Colonic mucosa (tissue), 4 donors: Measurements from ENCODE around the gene KIF7. TPM values are rescaled to one million over a fixed set of nuclear protein-coding genes. Genes with fewer than 3 reads are reported as not detected.

Experiments used
- DNase-seq: peaks from one replicate; pipeline ENCODE4 v3.0.0-alpha.2; 2020
- H3K27ac ChIP-seq: fragments of 200-600 bp; one replicate; pipeline ENCODE4 v1.8.0; 2021
- H3K27me3 ChIP-seq: fragments of 200-600 bp; one replicate; pipeline ENCODE4 v1.8.0; 2021
- H3K36me3 ChIP-seq: fragments of 200-600 bp; one replicate; pipeline ENCODE4 v1.8.0; 2021
- H3K4me1 ChIP-seq: fragments of 200-600 bp; one replicate; pipeline ENCODE4 v1.8.0; 2021; ENCODE audit warnings: mild to moderate bottlenecking
- H3K4me3 ChIP-seq: fragments of 200-600 bp; one replicate; pipeline ENCODE4 v1.8.0; 2021
- H3K9ac ChIP-seq, 2 donors: one replicate each; pipeline ENCODE4 v1.7.0; 2013; ENCODE audit warnings: control low read depth in 2 of 2, low read depth in 2 of 2, low read length in 2 of 2
- H3K9me3 ChIP-seq: fragments of 200-600 bp; one replicate; pipeline ENCODE4 v1.8.0; 2021
- CTCF ChIP-seq: fragments of 200-600 bp; IDR thresholded peaks from one replicate; pipeline ENCODE4 v1.8.0; 2022; ENCODE audit warnings: antibody characterized with exemption, mild to moderate bottlenecking
- intact Hi-C: fragments of 100-400 bp; cut with DNase I; formaldehyde crosslinking; loops from one replicate; pipeline ENCODE4 v1.14.1; 2022
- total RNA-seq, 2 donors: library from RNA; stranded (reverse); fragmentation: NEBNext Ultra II Directional in 1 of 2; extraction: Animal tissue kit (Norgen Biotek cat#: 25700) in 1 of 2; gene quantifications; one replicate each; pipeline ENCODE4 v1.2.1, GENCODE V29; 2021
- donor health status: healthy.
- donor health status: DM: no; HTN: no; CAD: no.
- donor health status: DM: no; HTN: no; CAD: no.

Gene KIF7
- total RNA-seq, 2 donors from 2014 or later, result 1.1 to 1.2 TPM

- TF ChIP-seq CTCF, result no peak
- Histone ChIP-seq H3K36me3 (no peaks in the 10 kb centered on the region), H3K4me1 (no peaks in the 10 kb centered on the region), H3K4me3 (peak overlapping the region; percentile 30), H3K27me3 (no peaks in the 10 kb centered on the region), H3K9me3 (no peaks in the 10 kb centered on the region), H3K9ac (peak overlapping the region; percentile 40 to 83), H3K27ac (peak overlapping the region; percentile 63)
- peak; percentile 58 for DNase-seq
- intact Hi-C loops, result no loop called here
These were observed 10.3 kb upstream of the KIF7 start for GRCh38 chr15:89665449-89666181.

- H3K9me3 ChIP-seq, result no peaks in the 10 kb centered on the region
- no peaks in the 10 kb centered on the region for H3K36me3 ChIP-seq
- H3K27ac ChIP-seq, result no peak overlapping the region
- H3K27me3 ChIP-seq, result no peaks in the 10 kb centered on the region
- peak overlapping the region; percentile 30 for H3K4me3 ChIP-seq
- TF ChIP-seq CTCF, result no peak
- DNase-seq, result no peak
- intact Hi-C loops, result no loop called here
- H3K9ac ChIP-seq, result peak overlapping the region; percentile 40 to 83
- H3K4me1 ChIP-seq, result no peaks in the 10 kb centered on the region
These were observed 9.4 kb upstream of the KIF7 start for GRCh38 chr15:89664441-89665350.

GRCh38 chr15:89662893-89663626 is 7.8 kb upstream of the KIF7 start:
- Histone ChIP-seq H3K4me3 (no peak overlapping the region), H3K4me1 (no peaks in the 10 kb centered on the region), H3K9me3 (no peaks in the 10 kb centered on the region), H3K27ac (peak overlapping the region; percentile 79), H3K27me3 (no peaks in the 10 kb centered on the region), H3K36me3 (no peaks in the 10 kb centered on the region), H3K9ac (peak overlapping the region; percentile 1 to 70)
- DNase-seq, result peak; percentile 83
- intact Hi-C loops, result no loop called here
- TF ChIP-seq CTCF, result no peak

- Histone ChIP-seq H3K27ac (no peak overlapping the region), H3K9ac (no peak overlapping the region), H3K9me3 (no peaks in the 10 kb centered on the region), H3K27me3 (peaks cover 1% of the 10 kb centered on the region), H3K36me3 (no peaks in the 10 kb centered on the region), H3K4me1 (no peaks in the 10 kb centered on the region), H3K4me3 (no peak overlapping the region)
- TF ChIP-seq CTCF, result no peak
- intact Hi-C loops, result no loop called here
- no peak for DNase-seq
These were observed 5.3 kb upstream of the KIF7 start for GRCh38 chr15:89660556-89660955.

GRCh38 chr15:89659295-89659694 is 4.0 kb upstream of the KIF7 start:
- intact Hi-C loops, result no loop called here
- H3K9me3 ChIP-seq, result no peaks in the 10 kb centered on the region
- no peak for DNase-seq
- H3K27ac ChIP-seq, result no peak overlapping the region
- no peak overlapping the region for H3K9ac ChIP-seq
- peaks cover 3% of the 10 kb centered on the region for H3K4me1 ChIP-seq
- TF ChIP-seq CTCF, result no peak
- H3K27me3 ChIP-seq, result peaks cover 12% of the 10 kb centered on the region
- H3K36me3 ChIP-seq, result no peaks in the 10 kb centered on the region
- H3K4me3 ChIP-seq, result no peak overlapping the region
